Measurements from ENCODE around the gene FAM78A.

DNA sequence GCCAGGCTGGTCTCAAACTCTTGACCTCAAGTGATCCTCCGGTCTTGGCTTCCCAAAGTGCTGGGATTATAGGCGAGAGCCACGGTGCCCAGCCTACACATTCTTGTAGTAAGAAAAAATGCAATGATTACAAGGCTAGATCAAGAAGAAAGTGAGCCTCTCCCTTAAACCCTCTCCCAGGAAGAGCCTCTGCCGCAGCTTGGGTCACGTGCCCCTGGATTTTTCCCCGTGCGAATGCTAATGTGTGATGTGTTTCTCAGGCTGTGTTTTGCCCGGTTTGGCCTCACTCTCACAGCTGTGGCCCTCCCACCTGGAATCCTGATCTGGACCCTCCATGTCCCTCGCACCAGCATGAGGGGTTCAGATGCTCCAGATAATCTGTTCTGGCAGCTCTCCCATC is 20.1 kb upstream of the FAM78A start:
- TF ChIP-seq CTCF (IDR thresholded peaks at IDR 0.05) (no peak), EP300 (IDR thresholded peaks at IDR 0.05; ENCODE audit: low read depth) (no peak), POLR2A (IDR thresholded peaks at IDR 0.05) (no peak)

Measured in transverse colon (tissue), 3 donors.